EH (cell line): ENCODE measurements around the gene ANG.
"Not testable (repeated sequence)": the region's sequence is repeated elsewhere in the genome, so short reads cannot be mapped to it uniquely, and the experiment has no call there.

ENCODE experiments used
- DNase-seq: peaks from one replicate; pipeline ENCODE4 v3.0.0-alpha.2; 2015; ENCODE audit warnings: low read depth

Gene ANG

DNA sequence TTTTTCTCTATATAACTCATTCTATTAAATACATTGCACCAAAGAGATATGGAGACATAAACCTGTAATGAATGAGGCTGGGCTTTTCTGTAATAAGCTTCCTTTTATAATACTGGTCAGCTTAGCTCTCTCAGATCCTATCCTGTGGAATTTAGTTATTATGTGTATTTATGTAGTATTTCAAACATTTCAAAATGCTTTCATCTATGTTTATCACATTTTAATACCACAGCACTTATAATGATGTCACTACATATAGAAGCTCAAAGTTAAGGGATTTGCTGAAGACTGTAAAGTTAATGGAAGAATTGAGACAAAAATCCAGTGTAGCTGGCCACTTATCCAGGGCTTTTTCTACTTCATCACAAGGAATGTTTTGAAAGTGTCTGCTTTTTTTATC is 11.4 kb downstream of the ANG start:
- DNase-seq = no peak

GRCh38 chr14:20700965-20701364 is 12.4 kb downstream of the ANG start:
- not testable (repeated sequence) for DNase-seq

- peak; percentile 9 for DNase-seq
Observed at GRCh38 chr14:20706657-20707355, 18.2 kb downstream of the ANG start.

GRCh38 chr14:20707622-20708021 is 19.1 kb downstream of the ANG start:
- DNase-seq = peak; percentile 22

- DNase-seq = no peak
Observed at GRCh38 chr14:20711261-20711660, 22.7 kb downstream of the ANG start.

- no peak for DNase-seq
Observed at GRCh38 chr14:20711685-20712084, 23.1 kb downstream of the ANG start.

- DNase-seq = no peak
Observed at GRCh38 chr14:20712904-20713303, 24.3 kb downstream of the ANG start.

DNA sequence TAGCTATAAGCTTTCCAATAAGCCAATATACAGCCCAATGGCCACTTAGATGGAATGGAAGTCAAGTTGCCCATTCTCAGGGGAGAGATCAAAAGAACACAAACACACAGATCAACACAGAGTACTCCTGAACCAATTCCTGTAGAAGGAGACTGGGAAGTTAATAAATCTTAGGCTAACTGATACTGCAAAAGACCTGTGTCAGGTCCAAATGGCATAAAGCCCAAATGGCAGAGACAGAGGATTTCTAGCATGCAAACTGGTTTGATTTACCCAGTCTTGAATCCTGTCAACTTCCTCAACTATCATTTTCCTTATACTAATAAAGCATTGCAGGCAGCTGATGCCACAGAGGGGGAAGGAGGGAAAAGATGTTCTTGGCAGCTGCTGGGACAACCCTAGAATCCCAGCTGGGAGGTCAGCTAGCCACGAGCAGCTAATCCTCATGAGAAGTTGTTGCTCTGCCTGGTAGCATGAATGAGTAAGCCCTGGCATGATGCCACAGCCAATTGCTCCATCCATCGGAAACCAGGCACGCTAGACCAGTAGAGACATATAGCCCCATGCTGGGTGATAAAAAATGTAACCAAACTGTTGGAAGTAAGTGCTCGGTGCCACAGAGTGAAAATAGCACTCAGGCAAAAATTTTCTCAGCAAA is 26.2 kb downstream of the ANG start:
- DNase-seq = peak; percentile 26

- no peak for DNase-seq
Observed at GRCh38 chr14:20719777-20720176, 31.2 kb downstream of the ANG start.

DNA sequence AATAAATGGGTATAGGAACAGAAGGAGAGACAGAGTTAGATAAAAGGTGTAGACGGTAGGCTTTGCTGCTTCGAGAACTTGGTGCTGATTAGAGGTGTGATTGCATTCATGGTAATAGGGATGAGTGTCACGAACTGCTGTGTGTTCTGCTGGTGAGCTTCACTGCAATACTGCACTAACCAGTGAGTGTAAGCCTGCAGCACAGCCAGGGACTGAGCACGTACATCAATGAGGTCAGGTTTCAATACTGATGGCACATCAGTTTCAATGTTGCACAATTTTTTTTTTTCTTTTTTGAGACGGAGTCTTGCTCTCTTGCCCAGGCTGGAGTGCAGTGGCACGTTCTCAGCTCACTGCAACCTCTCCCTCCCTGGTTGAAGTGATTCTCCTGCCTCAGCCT is 32.2 kb downstream of the ANG start:
- no peak for DNase-seq

DNA sequence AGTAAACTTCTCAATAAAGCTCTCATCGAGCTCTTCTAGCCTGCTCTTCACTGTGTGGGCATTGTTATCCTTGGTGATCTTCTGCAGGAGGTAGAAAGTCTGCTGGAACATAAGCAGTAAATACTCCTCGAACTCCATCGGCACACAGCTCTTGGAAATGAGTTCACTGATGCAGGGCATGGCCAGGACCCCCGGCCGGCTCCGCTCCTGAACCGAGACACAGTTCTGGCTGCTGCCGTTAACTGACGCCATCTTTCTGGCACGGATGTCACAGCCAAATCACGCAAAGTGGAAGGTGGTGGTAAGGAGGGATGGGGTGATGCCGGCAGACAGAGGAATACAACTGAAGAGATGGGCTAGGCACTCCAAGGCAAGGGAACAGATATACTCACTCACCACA is 33.5 kb downstream of the ANG start:
- DNase-seq = no peak

GRCh38 chr14:20723488-20723887 is 34.9 kb downstream of the ANG start:
- DNase-seq = no peak

DNA sequence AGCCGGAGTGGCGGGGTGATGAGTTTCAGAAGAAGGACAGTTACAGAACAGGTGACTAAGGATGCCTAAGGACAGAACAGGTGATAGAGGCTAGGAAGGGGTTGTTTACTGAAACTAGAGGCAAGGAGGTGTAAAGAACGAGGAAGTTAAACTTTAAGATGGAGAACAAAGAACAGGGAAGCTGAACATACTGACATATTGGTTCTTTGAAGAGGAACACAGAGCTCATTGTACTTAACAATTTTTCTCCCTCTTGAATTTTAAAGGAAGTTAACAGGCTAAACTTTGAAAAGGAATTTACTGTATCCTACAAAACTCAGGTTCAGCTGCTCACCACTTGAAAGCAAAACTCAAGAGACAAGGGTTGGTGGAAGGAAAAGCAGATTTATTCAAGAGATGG is 37.6 kb downstream of the ANG start:
- DNase-seq = not testable (repeated sequence)

- no peak for DNase-seq
Observed at GRCh38 chr14:20726531-20726930, 38.0 kb downstream of the ANG start.

GRCh38 chr14:20730891-20731290 is 42.3 kb downstream of the ANG start:
- DNase-seq = no peak

- DNase-seq = no peak
Observed at GRCh38 chr14:20732477-20732876, 43.9 kb downstream of the ANG start.

DNA sequence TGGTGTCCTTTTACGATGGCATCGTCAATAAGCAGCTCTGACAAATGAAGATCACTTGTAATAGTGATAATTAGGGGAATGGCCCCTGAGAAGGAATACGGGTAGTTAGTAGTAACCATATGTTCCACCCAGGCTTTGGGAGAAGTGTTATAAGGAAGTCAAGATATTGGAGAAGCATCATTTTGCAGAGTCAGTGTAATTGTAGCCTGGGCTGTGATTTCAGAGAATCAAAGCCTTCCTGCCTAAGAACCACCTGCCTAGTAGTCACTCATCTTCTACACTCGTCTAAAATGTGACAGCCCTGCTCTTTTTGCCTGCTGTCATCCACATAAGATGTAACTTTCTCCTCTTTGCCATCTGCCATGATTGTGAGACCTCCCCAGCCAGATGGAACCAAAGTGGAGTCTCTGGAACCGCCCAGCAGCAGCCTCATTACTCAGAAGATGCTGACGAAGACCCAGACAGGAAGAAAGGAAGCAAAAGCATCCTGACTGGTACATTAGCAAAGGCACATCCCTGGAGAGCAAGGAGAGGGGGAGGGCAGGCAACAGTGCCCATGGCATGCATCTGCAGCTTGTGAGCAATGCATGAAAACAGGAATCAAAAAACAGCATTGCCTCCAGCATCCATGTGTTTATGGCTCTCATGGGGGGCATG is 44.5 kb downstream of the ANG start:
- DNase-seq = no peak

- no peak for DNase-seq
Observed at GRCh38 chr14:20733684-20734429, 45.3 kb downstream of the ANG start.

DNA sequence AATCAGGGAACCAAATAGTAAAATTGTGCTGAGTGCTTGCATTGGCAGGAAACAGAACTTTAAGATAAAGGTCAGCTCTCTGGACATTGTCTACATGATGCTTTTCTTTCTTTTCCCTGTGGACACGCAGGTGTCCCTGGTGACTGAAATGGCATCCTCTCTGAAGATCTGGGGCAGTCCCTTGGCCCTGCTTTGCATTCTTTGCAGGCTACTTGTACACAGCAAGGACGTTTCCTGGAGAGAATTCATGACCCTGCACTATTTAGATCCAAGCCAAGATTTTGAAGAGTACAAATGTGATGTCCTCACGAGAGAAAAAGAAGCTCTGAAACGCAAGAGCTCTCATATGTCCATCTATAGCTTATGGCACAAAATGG is 45.9 kb downstream of the ANG start:
- DNase-seq = no peak

- not testable (repeated sequence) for DNase-seq
Observed at GRCh38 chr14:20738292-20738691, 49.7 kb downstream of the ANG start.

- DNase-seq = no peak
Observed at GRCh38 chr14:20742132-20742531, 53.6 kb downstream of the ANG start.

- no peak for DNase-seq
Observed at GRCh38 chr14:20743556-20743955, 55.0 kb downstream of the ANG start.
